ENCODE measurements around the gene ZNF469. TPM values are rescaled to one million over a fixed set of nuclear protein-coding genes. Genes with fewer than 3 reads are reported as not detected.

Gene ZNF469
- total and polyA plus RNA-seq, 9 of the 15 experiments (the other 6 are each of a cell fraction or from before 2014, with no cell fraction given): 0.01 to 0.04 TPM; not detected in 7

GRCh38 chr16:88352261-88353200, 30.2 kb upstream of the ZNF469 start:
- H3K4me2 ChIP-seq (ENCODE audit: insufficient read depth, low read length): no peak overlapping the region
- no peak overlapping the region for H2AFZ ChIP-seq (ENCODE audit: low read depth, low read length)
- 33% methylated on average over 17 of the region's 23 CpGs for WGBS (ENCODE audit: insufficient coverage, low coverage, missing lambda C conversion rate)
- in situ Hi-C loops (cut with MboI) (no loop called here), intact Hi-C loops (cut with micrococcal nuclease) (no loop called here)
- H3K9me3 ChIP-seq (replicated peaks; ENCODE audit: control insufficient read depth, insufficient read depth, low read depth, low read length): no peaks in the 10 kb centered on the region
- no peak for ATAC-seq
- H3K79me2 ChIP-seq (ENCODE audit: control insufficient read depth, insufficient read depth, low read length): no peaks in the 10 kb centered on the region
- H3K36me3 ChIP-seq (ENCODE audit: control insufficient read depth, insufficient read depth, low read length): no peaks in the 10 kb centered on the region
- BruUV-seq (replicated peaks): no TSS peak
- H3K27ac ChIP-seq (ENCODE audit: extremely low read depth, low read depth, low read length): no peak overlapping the region
- ChIA-PET CTCF (ENCODE audit: low intra/inter-chr PET ratio) (no interaction called here), POLR2A (no interaction called here)
- H3K4me3 ChIP-seq: no peak overlapping the region
- no peak for DNase-seq (ENCODE audit: extremely low read depth in 1 of 4, low spot score in 3 of 4)
- no peak overlapping the region; a peak in 1 of 4 replicates for H3K9ac ChIP-seq (ENCODE audit: insufficient read depth in 1 of 2, low read depth in 2 of 2, low read length in 2 of 2)
- H3K9me1 ChIP-seq (ENCODE audit: control insufficient read depth, insufficient read depth, low read length): no peaks in the 10 kb centered on the region
- peaks cover 7 to 40% of the 10 kb centered on the region in 2 experiments; a peak in 4 of 5 replicates for H3K27me3 ChIP-seq (ENCODE audit: control insufficient read depth in 2 of 2, insufficient read depth in 2 of 2, low read length in 2 of 2)
- TF ChIP-seq OTX1 (CRISPR knock-in tag; IDR thresholded peaks at IDR 0.05) (no peak), CREB1 (IDR thresholded peaks at IDR 0.05) (no peak), CREB1 (CRISPR knock-in tag; IDR thresholded peaks at IDR 0.05) (no peak), PRMT5 (CRISPR knock-in tag; IDR thresholded peaks at IDR 0.05) (no peak), ZNF354B (CRISPR knock-in tag; IDR thresholded peaks at IDR 0.05) (no peak), THRAP3 (IDR thresholded peaks at IDR 0.05; ENCODE audit: borderline replicate concordance) (no peak), RCOR1 (IDR thresholded peaks at IDR 0.05; ENCODE audit: borderline replicate concordance in 1 of 2, low read depth in 2 of 2, low read length in 2 of 2) (no peak), ZNF76 (CRISPR knock-in tag; IDR thresholded peaks at IDR 0.05; ENCODE audit: borderline replicate concordance) (no peak), ZBED1 (IDR thresholded peaks at IDR 0.05) (no peak), BRD9 (IDR thresholded peaks at IDR 0.05; ENCODE audit: low read depth, partially characterized antibody) (no peak), PBX2 (CRISPR knock-in tag; IDR thresholded peaks at IDR 0.05; ENCODE audit: low read depth) (no peak), PBX2 (tag; conservative IDR thresholded peaks at IDR 0.05; ENCODE audit: low read depth) (no peak)
- peaks cover 9% of the 10 kb centered on the region; the same call in 1 of the 2 replicates for H4K20me1 ChIP-seq (replicated peaks; ENCODE audit: control insufficient read depth, insufficient read depth, low read length)
- no peak for FAIRE-seq
- H3K4me1 ChIP-seq (replicated peaks in 1 of 2; ENCODE audit: control insufficient read depth in 2 of 2, insufficient read depth in 2 of 2, low read length in 2 of 2): peaks cover 0 to 67% of the 10 kb centered on the region in 2 experiments; a peak in 2 of 5 replicates

Measured in K562 (cell line).